ENCODE measurements around the gene MSANTD3.

The MSANTD3 gene

DNA sequence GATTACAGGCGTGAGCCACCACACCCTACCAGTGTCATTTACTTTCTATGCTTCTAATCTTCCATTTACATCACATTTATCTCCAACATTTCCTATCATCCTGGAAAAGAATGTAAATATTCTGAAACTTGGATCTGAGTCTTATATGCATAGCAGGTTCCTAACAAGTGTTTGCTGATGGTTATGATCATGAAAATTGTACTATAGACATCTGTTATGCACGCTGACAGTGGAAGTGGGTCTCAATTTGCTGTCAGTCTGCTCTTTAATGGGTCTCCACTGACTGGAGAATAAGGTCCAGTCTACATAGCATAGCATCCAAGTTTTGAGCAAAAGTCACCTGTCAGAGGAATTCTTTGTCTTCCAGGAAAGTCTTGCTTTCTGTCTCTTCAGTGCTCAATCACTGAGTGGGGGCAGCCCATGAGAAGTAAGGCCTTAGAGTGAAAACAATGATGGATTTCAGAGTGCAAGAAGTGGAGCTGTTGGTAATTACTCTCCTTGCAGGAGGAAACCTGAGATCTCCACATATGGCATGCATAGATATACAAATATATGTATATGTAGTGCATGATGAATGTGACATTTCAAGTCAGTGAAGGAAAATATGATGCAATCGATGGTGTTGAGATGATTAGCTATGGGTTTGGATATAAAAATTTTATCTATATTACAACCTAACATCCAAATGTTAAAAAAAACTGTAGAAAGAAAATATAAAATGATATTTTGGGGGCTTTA lies 29.2 kb upstream of the MSANTD3 start:
- TF ChIP-seq, protein P1, sequence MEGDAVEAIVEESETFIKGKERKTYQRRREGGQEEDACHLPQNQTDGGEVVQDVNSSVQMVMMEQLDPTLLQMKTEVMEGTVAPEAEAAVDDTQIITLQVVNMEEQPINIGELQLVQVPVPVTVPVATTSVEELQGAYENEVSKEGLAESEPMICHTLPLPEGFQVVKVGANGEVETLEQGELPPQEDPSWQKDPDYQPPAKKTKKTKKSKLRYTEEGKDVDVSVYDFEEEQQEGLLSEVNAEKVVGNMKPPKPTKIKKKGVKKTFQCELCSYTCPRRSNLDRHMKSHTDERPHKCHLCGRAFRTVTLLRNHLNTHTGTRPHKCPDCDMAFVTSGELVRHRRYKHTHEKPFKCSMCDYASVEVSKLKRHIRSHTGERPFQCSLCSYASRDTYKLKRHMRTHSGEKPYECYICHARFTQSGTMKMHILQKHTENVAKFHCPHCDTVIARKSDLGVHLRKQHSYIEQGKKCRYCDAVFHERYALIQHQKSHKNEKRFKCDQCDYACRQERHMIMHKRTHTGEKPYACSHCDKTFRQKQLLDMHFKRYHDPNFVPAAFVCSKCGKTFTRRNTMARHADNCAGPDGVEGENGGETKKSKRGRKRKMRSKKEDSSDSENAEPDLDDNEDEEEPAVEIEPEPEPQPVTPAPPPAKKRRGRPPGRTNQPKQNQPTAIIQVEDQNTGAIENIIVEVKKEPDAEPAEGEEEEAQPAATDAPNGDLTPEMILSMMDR (IDR thresholded peaks at IDR 0.05; ENCODE audit: low read depth, low read length) = no peak
- H3K4me3 ChIP-seq (ENCODE audit: low read depth, low read length) = no peak overlapping the region
- no peak for DNase-seq (ENCODE audit: low read depth, low spot score)
- in situ Hi-C loops (cut with HindIII; ENCODE audit: low sequenced_read_pairs) = no loop called here

- H3K4me3 ChIP-seq (ENCODE audit: low read depth, low read length) = no peak overlapping the region
- DNase-seq (ENCODE audit: low read depth, low spot score) = no peak
- TF ChIP-seq, protein P1 (IDR thresholded peaks at IDR 0.05; ENCODE audit: low read depth, low read length) = no peak
- in situ Hi-C loops (cut with HindIII; ENCODE audit: low sequenced_read_pairs) = no loop called here
Measured at GRCh38 chr9:100401042-100401441, 25.9 kb upstream of the MSANTD3 start.

DNA sequence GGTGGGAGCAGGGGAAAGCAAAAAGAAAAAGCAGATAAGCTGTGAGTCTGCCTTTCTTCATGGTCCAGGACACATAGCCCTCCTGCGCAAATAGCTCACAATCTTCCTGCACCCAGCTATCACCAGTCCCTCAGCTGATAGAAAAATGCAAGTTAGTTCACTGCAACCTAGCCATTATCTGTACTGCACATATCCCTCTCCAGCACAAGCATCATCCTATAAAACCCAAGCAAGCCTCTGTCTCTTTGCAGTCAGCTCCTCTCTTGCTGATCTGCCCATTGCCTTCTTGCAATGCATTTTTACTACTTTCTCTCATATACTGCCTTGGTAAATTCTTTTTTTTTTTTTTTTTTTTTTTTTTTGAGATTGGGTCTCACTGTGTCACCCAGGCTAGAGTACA lies 20.0 kb upstream of the MSANTD3 start:
- in situ Hi-C loops (cut with HindIII; ENCODE audit: low sequenced_read_pairs) = no loop called here

DNA sequence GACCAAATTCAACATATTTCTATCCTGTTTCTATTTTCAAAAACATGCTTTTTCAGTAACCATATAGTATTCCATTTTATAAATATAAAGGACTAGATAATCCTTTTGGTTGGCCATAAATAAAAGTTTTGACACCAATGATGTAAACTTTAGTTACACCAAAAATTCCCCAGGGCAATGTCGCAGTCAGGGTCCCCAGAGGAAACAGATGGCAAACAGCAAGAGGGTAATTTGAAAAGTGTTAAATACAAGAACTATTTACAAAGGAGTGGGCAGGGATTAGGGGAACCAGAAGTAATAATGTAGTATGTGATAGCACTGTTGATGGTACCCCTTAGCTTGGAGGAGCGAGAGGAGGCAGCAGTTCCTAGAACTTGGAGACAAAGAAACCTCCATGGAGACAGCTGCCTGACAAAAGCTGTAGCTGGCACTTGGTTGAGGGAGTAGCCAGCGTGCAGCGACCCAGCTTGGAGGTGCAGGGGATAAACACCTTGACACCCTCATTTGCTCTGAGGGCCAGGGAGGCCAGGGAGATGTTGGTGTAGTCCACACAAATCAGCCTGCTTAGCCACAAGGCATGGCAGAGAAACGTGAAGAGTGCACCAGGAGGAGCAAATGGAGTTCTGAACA lies 18.3 kb upstream of the MSANTD3 start:
- in situ Hi-C loops (cut with HindIII; ENCODE audit: low sequenced_read_pairs) = no loop called here
- TF ChIP-seq, protein P1 (IDR thresholded peaks at IDR 0.05; ENCODE audit: low read depth, low read length) = no peak
- no peak overlapping the region for H3K4me3 ChIP-seq (ENCODE audit: low read depth, low read length)
- DNase-seq (ENCODE audit: low read depth, low spot score) = no peak

More for the DNA sequence above, 20.0 kb upstream of the MSANTD3 start:
- TF ChIP-seq, protein P1 (IDR thresholded peaks at IDR 0.05; ENCODE audit: low read depth, low read length) = no peak
- no peak overlapping the region for H3K4me3 ChIP-seq (ENCODE audit: low read depth, low read length)
- DNase-seq (ENCODE audit: low read depth, low spot score) = no peak

DNA sequence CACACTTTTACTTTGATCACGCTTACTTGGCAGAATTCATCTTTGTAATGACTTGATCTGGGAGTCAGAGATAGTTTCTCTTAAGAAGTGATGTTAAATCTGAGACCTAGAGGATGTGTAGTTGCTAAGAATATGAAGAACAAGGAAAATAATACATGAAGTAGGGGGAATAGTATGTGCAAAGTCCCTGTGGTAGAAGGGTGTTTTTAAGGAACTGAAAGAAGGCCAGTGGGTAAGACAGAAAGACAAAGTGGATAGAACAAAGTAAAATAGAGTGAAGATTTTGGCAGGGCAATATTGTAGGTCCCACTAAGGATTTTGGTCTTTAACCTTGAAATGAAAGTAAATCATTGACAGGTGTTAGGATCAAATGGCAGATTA lies 17.8 kb upstream of the MSANTD3 start:
- DNase-seq (ENCODE audit: low read depth, low spot score) = no peak
- H3K4me3 ChIP-seq (ENCODE audit: low read depth, low read length) = no peak overlapping the region
- in situ Hi-C loops (cut with HindIII; ENCODE audit: low sequenced_read_pairs) = no loop called here
- TF ChIP-seq, protein P1 (IDR thresholded peaks at IDR 0.05; ENCODE audit: low read depth, low read length) = no peak

GRCh38 chr9:100411472-100412283 lies 15.3 kb upstream of the MSANTD3 start:
- DNase-seq (ENCODE audit: low read depth, low spot score) = peak; percentile 88
- TF ChIP-seq, protein P1 (IDR thresholded peaks at IDR 0.05; ENCODE audit: low read depth, low read length) = no peak
- in situ Hi-C loops (cut with HindIII; ENCODE audit: low sequenced_read_pairs) = no loop called here
- H3K4me3 ChIP-seq (ENCODE audit: low read depth, low read length) = peak overlapping the region; percentile 47

Measured in astrocyte of the spinal cord (primary cell).